ENCODE results near the gene KLHL30. TPM values are rescaled to one million over a fixed set of nuclear protein-coding genes. Genes with fewer than 3 reads are reported as not detected.

Gene KLHL30
- total RNA-seq, 1 donor from 2014 or later = 22.0 TPM

DNA sequence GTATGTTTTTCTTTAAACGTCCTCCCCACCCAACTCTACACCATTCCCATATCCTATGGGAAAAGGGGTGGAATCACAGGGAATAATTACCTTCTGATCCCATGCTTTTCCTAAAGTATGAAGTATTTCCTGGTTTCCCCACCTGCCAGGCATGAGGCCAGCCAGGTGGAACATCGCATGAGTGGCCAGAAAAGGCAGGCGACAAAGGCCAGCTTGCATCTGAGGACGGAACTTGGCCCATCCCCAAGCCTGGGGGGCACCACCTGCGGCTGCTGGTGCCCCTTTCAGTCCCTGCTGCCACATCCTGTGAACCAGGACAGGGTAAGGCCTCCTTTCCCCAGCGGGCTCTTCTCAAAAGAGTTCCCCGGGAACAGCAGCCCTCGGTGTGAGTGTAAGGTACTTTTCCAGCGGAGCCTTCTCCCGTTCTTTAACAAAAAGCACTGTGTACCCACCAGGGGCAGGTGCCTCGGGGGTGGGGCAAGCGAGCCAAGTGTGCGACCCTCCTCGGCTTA lies 19.1 kb downstream of the KLHL30 start:
- intact Hi-C loops (cut with micrococcal nuclease) = no loop called here
- DNase-seq (no peak), ATAC-seq (no peak)

- intact Hi-C loops (cut with micrococcal nuclease) = no loop called here
- DNase-seq = peak; percentile 18
- no peak for ATAC-seq
Measured at GRCh38 chr2:238158018-238158508, 19.6 kb downstream of the KLHL30 start.

GRCh38 chr2:238158509-238159070 lies 20.1 kb downstream of the KLHL30 start, which contains the start of gene ERFE:
Gene ERFE, plus strand, starts transcription at chr2:238158970. Its CDS starts 38 bp downstream, at chr2:238159008.
- DNase-seq (peak; percentile 59), ATAC-seq (peak; percentile 49)
- intact Hi-C loops (cut with micrococcal nuclease) = no loop called here

GRCh38 chr2:238159071-238159539 lies 20.6 kb downstream of the KLHL30 start:
- ATAC-seq (no peak), DNase-seq (peak; percentile 37)
- intact Hi-C loops (cut with micrococcal nuclease) = no loop called here

DNA sequence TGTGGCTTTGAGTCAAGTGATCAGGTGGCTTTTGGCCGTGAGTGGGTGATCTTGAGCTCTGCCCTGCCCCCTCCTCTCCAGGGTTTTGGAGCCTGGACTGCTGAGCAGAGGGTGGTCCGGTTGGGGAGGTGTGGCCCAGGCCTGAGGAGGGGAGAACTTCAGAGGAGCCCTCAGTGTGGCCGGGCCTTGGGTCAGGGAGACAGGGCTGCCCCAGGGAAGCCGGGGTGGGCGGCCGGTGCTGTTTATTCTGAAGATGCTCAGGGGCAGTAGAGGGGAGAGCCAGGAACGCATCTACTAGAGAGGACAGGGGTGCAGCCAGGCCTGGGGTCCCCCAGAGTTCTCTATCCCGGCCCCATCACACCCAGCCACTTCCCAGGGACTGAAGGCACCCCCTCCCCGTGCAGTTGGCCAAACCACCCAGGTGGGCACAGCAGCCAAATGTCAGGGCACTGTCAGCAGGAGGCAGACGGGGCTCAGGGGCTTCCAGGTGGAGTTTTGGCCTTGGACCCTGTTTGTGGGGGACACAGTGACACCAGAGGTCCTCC lies 21.3 kb downstream of the KLHL30 start:
- ATAC-seq = no peak
- intact Hi-C loops (cut with micrococcal nuclease) = no loop called here
- DNase-seq = no peak

DNA sequence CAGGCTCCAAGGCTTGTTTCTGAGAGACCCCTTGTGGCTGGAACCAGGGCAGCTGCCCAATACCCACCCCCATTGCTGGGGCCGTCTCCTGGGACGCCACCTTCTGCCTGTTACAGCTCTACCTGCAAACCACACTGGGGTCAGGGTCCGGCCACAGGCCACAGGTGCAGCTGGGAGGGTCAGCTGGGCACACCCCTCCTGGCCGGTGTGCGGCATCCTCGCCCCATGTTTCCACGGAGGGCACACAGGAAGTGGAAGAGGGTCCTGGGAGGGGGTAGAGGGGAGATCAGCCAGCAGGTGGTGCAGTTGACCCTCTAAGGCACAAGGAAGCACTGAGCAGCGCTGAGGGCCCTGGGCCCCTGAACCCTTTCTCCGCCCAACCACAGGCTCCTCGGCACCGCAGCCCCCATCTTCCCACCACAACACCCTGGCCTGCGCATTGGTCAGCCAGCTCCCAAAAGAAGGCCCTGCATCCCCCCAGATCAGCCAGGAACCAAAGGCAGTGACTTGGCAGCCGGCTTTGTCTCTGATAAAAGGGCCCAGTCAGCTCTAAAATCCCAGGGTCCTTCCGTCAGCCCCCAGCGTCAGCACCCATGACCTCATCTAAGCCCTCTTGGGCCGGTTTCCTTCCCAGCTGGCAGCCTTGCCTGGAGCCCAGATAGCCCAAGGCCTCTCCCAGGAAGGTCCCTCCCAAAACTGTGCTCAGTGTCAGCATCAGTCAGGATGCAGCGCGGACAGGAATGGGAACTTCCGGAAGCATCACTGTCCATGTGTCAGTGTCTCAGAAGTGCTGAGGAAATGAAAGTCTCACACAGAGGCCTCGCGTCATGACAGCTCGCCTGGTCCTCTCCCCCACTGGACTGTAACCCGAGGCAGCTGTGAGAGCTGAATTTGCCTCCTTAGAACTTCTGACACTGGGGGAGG lies 22.0 kb downstream of the KLHL30 start:
- intact Hi-C loops (cut with micrococcal nuclease) = no loop called here
- peak; percentile 24 for DNase-seq
- no peak for ATAC-seq

DNA sequence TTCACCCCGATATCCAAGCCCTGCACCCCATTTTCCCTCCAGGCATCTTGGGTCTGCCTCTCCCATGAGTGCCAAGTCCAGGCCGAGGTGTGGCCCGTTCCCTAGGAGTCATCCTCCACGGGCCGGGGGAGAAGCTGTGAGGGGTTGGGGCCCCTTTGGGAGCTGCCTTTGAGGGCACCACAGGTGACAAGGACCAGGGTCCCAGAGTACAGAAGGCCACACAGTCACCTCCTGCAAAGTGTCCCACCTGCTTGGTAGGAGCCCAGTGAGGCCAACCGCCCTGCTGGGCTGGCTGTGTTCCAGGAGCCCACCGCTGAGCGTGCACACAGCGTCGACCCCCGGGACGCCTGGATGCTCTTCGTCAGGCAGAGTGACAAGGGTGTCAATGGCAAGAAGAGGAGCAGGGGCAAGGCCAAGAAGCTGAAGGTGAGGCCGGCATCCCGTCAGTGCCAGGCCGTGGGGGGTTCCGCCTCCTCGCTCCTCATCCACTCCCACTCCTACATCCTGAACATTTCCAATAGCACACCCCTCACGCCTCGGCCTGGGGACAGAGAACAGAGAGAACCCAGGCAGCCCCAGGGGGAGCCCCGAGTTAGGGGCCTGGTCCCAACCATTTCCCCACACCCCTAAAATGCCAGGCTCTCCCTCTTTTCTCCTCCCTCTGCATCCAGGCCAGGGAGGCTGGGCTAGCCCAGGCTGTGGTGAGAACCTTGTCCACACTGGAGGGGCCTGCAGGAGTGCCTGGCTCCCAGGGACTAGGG lies 23.0 kb downstream of the KLHL30 start:
- no peak for ATAC-seq
- intact Hi-C loops (cut with micrococcal nuclease) = no loop called here
- peak; percentile 24 for DNase-seq

- intact Hi-C loops (cut with micrococcal nuclease) = no loop called here
- ATAC-seq (no peak), DNase-seq (peak; percentile 13)
Measured at GRCh38 chr2:238162251-238162845, 23.9 kb downstream of the KLHL30 start.

DNA sequence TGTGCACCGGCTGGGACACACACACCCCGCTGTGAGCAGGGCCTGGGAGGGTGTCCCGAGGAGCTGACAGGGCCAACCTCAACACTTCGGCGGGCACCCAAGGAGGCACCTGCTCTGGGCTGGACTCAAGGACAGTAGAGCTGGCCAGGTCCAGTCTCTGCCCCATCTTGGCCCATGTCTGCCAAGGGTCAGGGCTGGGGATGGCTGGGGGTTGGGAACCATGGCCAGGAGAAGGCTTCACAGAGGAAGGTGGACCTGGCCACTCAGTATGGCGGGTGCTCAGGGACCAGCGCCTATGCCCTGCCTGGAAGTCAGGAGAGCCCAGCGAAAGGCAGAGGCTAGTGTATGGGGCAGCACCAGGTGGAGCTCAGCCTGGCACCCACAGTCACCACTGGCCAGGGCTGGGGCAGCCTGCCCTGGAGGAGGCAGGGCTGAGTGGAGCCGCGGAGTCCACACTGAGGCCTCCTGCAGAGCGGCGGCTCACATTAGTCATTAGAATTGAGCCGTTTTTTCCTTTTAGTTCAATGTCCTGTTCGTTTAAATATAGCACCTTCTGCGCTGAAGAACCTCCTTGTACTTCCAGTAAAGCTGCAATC lies 24.5 kb downstream of the KLHL30 start:
- ATAC-seq = no peak
- intact Hi-C loops (cut with micrococcal nuclease) = no loop called here
- DNase-seq = peak; percentile 20

DNA sequence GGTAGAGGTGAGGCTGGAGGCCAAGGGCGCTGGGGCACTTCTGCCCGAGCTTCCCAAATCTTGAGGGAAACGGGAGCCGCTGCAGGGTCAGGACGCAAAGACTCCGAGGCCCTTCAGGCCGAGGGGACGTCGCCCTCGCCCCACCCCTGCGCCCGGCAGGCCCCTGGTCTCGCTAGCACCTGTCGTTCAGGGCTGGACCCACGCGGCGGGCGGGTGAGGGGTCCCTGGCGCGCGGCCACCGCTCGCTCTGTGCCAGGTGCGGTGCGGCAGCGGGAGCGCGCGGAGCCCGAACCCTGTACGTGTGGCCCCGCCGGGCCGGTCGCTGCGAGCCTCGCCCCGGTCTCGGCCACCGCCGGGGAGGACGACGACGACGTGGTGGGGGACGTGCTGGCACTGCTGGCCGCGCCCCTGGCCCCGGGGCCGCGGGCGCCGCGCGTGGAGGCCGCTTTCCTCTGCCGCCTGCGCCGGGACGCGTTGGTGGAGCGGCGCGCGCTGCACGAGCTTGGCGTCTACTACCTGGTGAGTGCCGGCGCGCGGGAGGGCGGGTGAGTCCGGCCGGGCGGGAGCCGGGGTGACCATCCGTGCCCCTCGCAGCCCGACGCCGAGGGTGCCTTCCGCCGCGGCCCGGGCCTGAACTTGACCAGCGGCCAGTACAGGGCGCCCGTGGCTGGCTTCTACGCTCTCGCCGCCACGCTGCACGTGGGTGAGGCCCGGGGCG lies 25.2 kb downstream of the KLHL30 start:
- DNase-seq (peak; percentile 41), ATAC-seq (peak; percentile 5)
- intact Hi-C loops (cut with micrococcal nuclease) = no loop called here

GRCh38 chr2:238164906-238165287 lies 26.4 kb downstream of the KLHL30 start:
- no peak for ATAC-seq
- intact Hi-C loops (cut with micrococcal nuclease) = no loop called here
- peak; percentile 12 for DNase-seq

DNA sequence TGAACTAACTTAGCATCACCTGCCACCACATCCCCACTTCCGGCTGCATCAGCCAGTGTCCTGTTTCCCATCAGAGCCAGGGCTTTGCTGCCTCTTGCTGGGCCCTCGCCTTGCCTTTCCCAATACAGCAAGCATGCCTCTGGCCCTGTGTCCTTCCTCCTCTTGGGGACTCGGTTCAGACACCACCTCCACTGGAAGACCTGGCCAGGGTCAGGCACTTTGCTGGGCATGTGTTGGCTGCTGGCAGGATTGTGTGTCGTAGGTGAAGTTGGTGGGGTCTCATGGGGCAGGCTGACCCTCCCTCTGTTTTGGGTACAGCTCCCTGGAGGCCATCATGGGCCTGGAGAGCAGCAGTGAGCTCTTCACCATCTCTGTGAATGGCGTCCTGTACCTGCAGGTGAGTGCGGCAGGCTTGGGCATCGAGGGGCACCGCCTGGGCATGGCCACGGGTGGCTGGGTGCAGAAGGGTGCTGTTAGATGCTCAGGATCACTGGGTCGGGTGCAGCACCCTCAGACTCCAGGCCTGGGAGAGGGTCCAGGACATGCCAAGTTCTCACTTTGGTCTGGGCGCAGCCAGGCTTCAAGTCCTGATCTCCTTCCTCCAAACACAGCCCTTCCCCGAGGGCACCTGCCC lies 26.9 kb downstream of the KLHL30 start:
- DNase-seq (peak; percentile 22), ATAC-seq (no peak)
- intact Hi-C loops (cut with micrococcal nuclease) = no loop called here

GRCh38 chr2:238166391-238167343 lies 28.2 kb downstream of the KLHL30 start:
- intact Hi-C loops (cut with micrococcal nuclease) = no loop called here
- no peak for ATAC-seq
- DNase-seq = peak; percentile 28

- ATAC-seq (no peak), DNase-seq (no peak)
- intact Hi-C loops (cut with micrococcal nuclease) = no loop called here
Measured at GRCh38 chr2:238167344-238167715, 28.9 kb downstream of the KLHL30 start.

- DNase-seq (peak; percentile 27), ATAC-seq (no peak)
- intact Hi-C loops (cut with micrococcal nuclease) = no loop called here
Measured at GRCh38 chr2:238167761-238168160, 29.3 kb downstream of the KLHL30 start.

Measured in left ventricle myocardium superior (tissue), 1 donor.